Left renal cortex interstitium (tissue), 4 donors: ENCODE data around the gene SCGB1D1. TPM values are rescaled to one million over a fixed set of nuclear protein-coding genes. Genes with fewer than 3 reads are reported as not detected.
A peak's percentile ranks its signal among the peaks of the same experiment; 100 is the strongest.

Experiments used
- DNase-seq, 4 donors: peaks; one replicate each; pipeline ENCODE4 v3.0.0-alpha.2; 2013; ENCODE audit warnings: low read depth in 4 of 4, low spot score in 2 of 4, missing footprints in 1 of 4
- polyA plus RNA-seq, 4 donors: library from polyadenylated mRNA; unstranded; fragments of 120-200 nt; gene quantifications; one replicate each; pipeline ENCODE4 v1.2.1, GENCODE V29; 2013; ENCODE audit not compliant: insufficient read length in 4 of 4

Gene SCGB1D1
- polyA plus RNA-seq, 4 donors = not detected

- no peak for DNase-seq
Observed at GRCh38 chr11:62221498-62221897, 31.5 kb downstream of the SCGB1D1 start.

- DNase-seq = no peak
Observed at GRCh38 chr11:62223095-62223494, 33.1 kb downstream of the SCGB1D1 start.

- DNase-seq = no peak
Observed at GRCh38 chr11:62233730-62234129, 43.7 kb downstream of the SCGB1D1 start.

- DNase-seq = no peak
Observed at GRCh38 chr11:62236187-62236586, 46.2 kb downstream of the SCGB1D1 start.

- no peak for DNase-seq
Observed at GRCh38 chr11:62237499-62237898, 47.5 kb downstream of the SCGB1D1 start.

- no peak for DNase-seq
Observed at GRCh38 chr11:62238151-62238550, 48.1 kb downstream of the SCGB1D1 start.

GRCh38 chr11:62241095-62241494, 51.1 kb downstream of the SCGB1D1 start:
- no peak for DNase-seq

GRCh38 chr11:62242021-62242420, 52.0 kb downstream of the SCGB1D1 start, which contains the start of gene SCGB1D2:
TSS of gene SCGB1D2 (plus strand) at chr11:62242239. CDS start at chr11:62242308, 69 bp downstream.
- DNase-seq = peak in 1 of 4 donors; percentile 12

Other genes with a start within 250 kb of the SCGB1D1 start
- gene BEST1, start 239.9 kb upstream of the SCGB1D1 start, polyA plus RNA-seq = 1 to 10 TPM; 3.7 to 6.8 (median 4.9) TPM
- gene FTH1, start 222.6 kb upstream of the SCGB1D1 start, polyA plus RNA-seq = 1,000 to 10,000 TPM; 2,075 to 2,330 (median 2,257) TPM
- gene INCENP, start 66.2 kb upstream of the SCGB1D1 start, polyA plus RNA-seq = 10 to 100 TPM; 31.6 to 42.7 (median 39.0) TPM
- gene SCGB2A1, start 18.5 kb downstream of the SCGB1D1 start, polyA plus RNA-seq = under 1 TPM in 2 of 4 donors, not detected in 2; 0.30 to 0.71 TPM
- 1 to 10 TPM; 1.1 to 2.3 (median 1.4) TPM for gene SCGB1D2, start 52.0 kb downstream of the SCGB1D1 start, polyA plus RNA-seq
- gene SCGB2A2, start 79.9 kb downstream of the SCGB1D1 start, polyA plus RNA-seq = not detected
- gene SCGB1D4, start 108.9 kb downstream of the SCGB1D1 start, polyA plus RNA-seq = not detected
- 10 to 100 TPM; 43.2 to 74.6 (median 55.0) TPM for gene ASRGL1, start 147.2 kb downstream of the SCGB1D1 start, polyA plus RNA-seq
- not detected for gene SCGB1A1, start 228.8 kb downstream of the SCGB1D1 start, polyA plus RNA-seq